ENCODE measurements around the gene DECR2.

GRCh38 chr16:425082-425718, 23.5 kb downstream of the DECR2 start, which contains the start of gene RAB11FIP3:
- no peak for TF ChIP-seq CTCF (IDR thresholded peaks at IDR 0.05; ENCODE audit: insufficient read depth, low read depth, low read length)
- TF ChIP-seq EZH2 (IDR thresholded peaks at IDR 0.05; ENCODE audit: insufficient read depth, low read length): no peak
